Measurements from ENCODE around the gene RBM47.

- TF ChIP-seq CTCF (conservative IDR thresholded peaks at IDR 0.05; ENCODE audit: low read length) (no peak), EZH2phosphoT487 (IDR thresholded peaks at IDR 0.05; ENCODE audit: borderline replicate concordance) (no peak)
Measured at GRCh38 chr4:40421839-40422708, 207.6 kb downstream of the RBM47 start.

All from Loucy (cell line).